K562 (cell line): ENCODE results near the gene TRAF3. TPM values are rescaled to one million over a fixed set of nuclear protein-coding genes. Genes with fewer than 3 reads are reported as not detected.

Experiments used
- ATAC-seq: fragments of 200-7000 bp; cut with Tn5 transposase; 3 replicates; pipeline ENCODE4 v1.9.1; 2020; ENCODE audit warnings: moderate library complexity
- BruUV-seq: library from RNA; stranded (reverse); fragments of 400-500 nt; replicated peaks from 2 replicates; lab custom pipeline; 2021; lab: Mats Ljungman, UMichigan
- CTCF ChIA-PET: fragments of 300-600 bp; formaldehyde crosslinking; extraction: SDS; loops from one replicate; lab custom pipeline; 2021; ENCODE audit warnings: low intra/inter-chr PET ratio; lab: Yijun Ruan, JAX
- POLR2A ChIA-PET: fragments of 300-600, 350-650 bp; sonication (Branson Sonifier 250); formaldehyde crosslinking; extraction: SDS; loops from one replicate; lab custom pipeline; 2021; ENCODE audit warnings: antibody characterized with exemption, inconsistent platforms; lab: Yijun Ruan, JAX
- DNase-seq, 4 experiments: peaks; one replicate each; pipeline versions ENCODE4 v3.0.0 to v3.0.0-alpha.2; 2011 to 2018; ENCODE audit warnings: low spot score in 3 of 4, mixed read lengths in 3 of 4; ENCODE audit errors: extremely low read depth in 1 of 4
- FAIRE-seq: peaks from 2 replicates; lab custom pipeline; 2011; peaks lifted over from hg19 to GRCh38; lab: Jason Lieb, UNC
- H2AFZ ChIP-seq: 2 replicates; pipeline ENCODE4 v1.6.0; 2011; ENCODE audit warnings: low read depth, low read length, control low read depth, inconsistent platforms
- H3K27ac ChIP-seq: fragments of 200-600 bp; 3 replicates; pipeline ENCODE4 v1.8.0; 2011; ENCODE audit warnings: low read depth, mild to moderate bottlenecking, control low read depth, inconsistent platforms, low read length, moderate library complexity, mixed read lengths; ENCODE audit errors: extremely low read depth
- H3K27me3 ChIP-seq, 2 experiments: fragments of 300-600 bp in 1 of 2; 2 replicates in 1 of 2; 3 replicates in 1 of 2; pipeline versions ENCODE4 v1.6.0 to v1.8.0; 2011; ENCODE audit warnings: inconsistent platforms in 2 of 2, low read length in 2 of 2, mild to moderate bottlenecking in 1 of 2, mixed read lengths in 1 of 2, moderate library complexity in 1 of 2; ENCODE audit not compliant: control insufficient read depth in 2 of 2, insufficient read depth in 2 of 2
- H3K36me3 ChIP-seq: fragments of 300-600 bp; 3 replicates; pipeline ENCODE4 v1.8.0; 2011; ENCODE audit warnings: mild to moderate bottlenecking, low read length, inconsistent platforms; ENCODE audit not compliant: control insufficient read depth, insufficient read depth
- H3K4me1 ChIP-seq, 2 experiments: fragments of 200-600 bp in 1 of 2; replicated peaks in 1 of 2; 2 replicates in 1 of 2; 3 replicates in 1 of 2; pipeline versions ENCODE4 v1.5.1 to v1.8.0; 2011; ENCODE audit warnings: inconsistent platforms in 2 of 2, low read length in 2 of 2, mild to moderate bottlenecking in 1 of 2, mixed read lengths in 1 of 2, moderate library complexity in 1 of 2; ENCODE audit not compliant: control insufficient read depth in 2 of 2, insufficient read depth in 2 of 2
- H3K4me2 ChIP-seq: 2 replicates; pipeline ENCODE4 v1.6.1; 2011; ENCODE audit warnings: low read length, control low read depth, inconsistent platforms, mixed read lengths; ENCODE audit not compliant: insufficient read depth
- H3K4me3 ChIP-seq: fragments of 200-600 bp; sonication (generic), shearing (Covaris generic); 2 replicates; pipeline ENCODE4 v1.5.1; 2016; ENCODE audit warnings: control low read depth, inconsistent platforms
- H3K79me2 ChIP-seq: fragments of 200-600 bp; 3 replicates; pipeline ENCODE4 v1.8.0; 2011; ENCODE audit warnings: low read length, inconsistent platforms; ENCODE audit not compliant: control insufficient read depth, insufficient read depth
- H3K9ac ChIP-seq, 2 experiments: 2 replicates each; pipeline versions ENCODE4 v1.6.0 to v1.6.1; 2011; ENCODE audit warnings: low read depth in 2 of 2, low read length in 2 of 2, control low read depth in 1 of 2, inconsistent platforms in 1 of 2, mild to moderate bottlenecking in 1 of 2, mixed read lengths in 1 of 2; ENCODE audit not compliant: insufficient read depth in 1 of 2
- H3K9me1 ChIP-seq: one replicate; pipeline ENCODE4 v1.6.0; 2011; ENCODE audit warnings: inconsistent platforms, mild to moderate bottlenecking, low read length, moderate library complexity; ENCODE audit not compliant: control insufficient read depth, insufficient read depth
- H3K9me3 ChIP-seq: replicated peaks from 2 replicates; pipeline ENCODE4 v1.5.1; 2011; ENCODE audit warnings: low read depth, low read length, inconsistent platforms; ENCODE audit not compliant: control insufficient read depth, insufficient read depth
- H4K20me1 ChIP-seq: replicated peaks from 2 replicates; pipeline ENCODE4 v1.6.1; 2011; ENCODE audit warnings: low read length, inconsistent platforms, mixed read lengths; ENCODE audit not compliant: control insufficient read depth, insufficient read depth
- ARID2 ChIP-seq: fragments of 450-650 bp; IDR thresholded peaks from 2 replicates; pipeline ENCODE4 v1.6.1; 2017; ENCODE audit warnings: antibody characterized with exemption, mild to moderate bottlenecking
- ETV1 ChIP-seq: fragments of 450-650 bp; conservative IDR thresholded peaks from 2 replicates; pipeline ENCODE4 v1.6.1; 2016; ENCODE audit warnings: missing genetic modification characterization, control low read depth, low read depth, missing compliant biosample characterization
- HDAC1 ChIP-seq, 2 experiments: fragments of 450-650 bp; IDR thresholded peaks; 2 replicates each; pipeline ENCODE4 v1.6.1; 2016 to 2017; ENCODE audit warnings: inconsistent platforms in 1 of 2, mild to moderate bottlenecking in 1 of 2, moderate library complexity in 1 of 2
- MEIS2 ChIP-seq: fragments of 450-650 bp; IDR thresholded peaks from 2 replicates; pipeline ENCODE4 v1.6.1; 2014; ENCODE audit warnings: mild to moderate bottlenecking; ENCODE audit not compliant: partially characterized antibody
- POLR3A ChIP-seq: IDR thresholded peaks from 2 replicates; pipeline ENCODE4 v1.6.1; 2011; ENCODE audit warnings: borderline replicate concordance, mild to moderate bottlenecking, moderate library complexity; ENCODE audit not compliant: insufficient read length, insufficient read depth; ENCODE audit errors: extremely low read depth
- RBBP5 ChIP-seq: fragments of 200-600 bp; sonication (generic); IDR thresholded peaks from 2 replicates; pipeline ENCODE4 v1.6.1; 2012; ENCODE audit warnings: borderline replicate concordance, mild to moderate bottlenecking, low read length, control low read depth, inconsistent platforms; ENCODE audit not compliant: insufficient read depth, poor library complexity, severe bottlenecking
- STAT5B ChIP-seq: fragments of 250-450 bp; sonication (Bioruptor Pico); IDR thresholded peaks from 2 replicates; pipeline ENCODE4 v1.8.0; 2021; ENCODE audit warnings: mild to moderate bottlenecking, inconsistent platforms
- TSC22D4 ChIP-seq: fragments of 450-650 bp; IDR thresholded peaks from 2 replicates; pipeline ENCODE4 v1.6.1; 2016; ENCODE audit warnings: missing genetic modification characterization, missing biosample characterization, control low read depth
- ZNF282 ChIP-seq: sonication (generic); formaldehyde crosslinking; IDR thresholded peaks from 2 replicates; pipeline ENCODE4 v1.8.1; 2023; ENCODE audit warnings: missing genetic modification reagents
- ZNF766 ChIP-seq: fragments of 200-800 bp; sonication (Bioruptor generic); conservative IDR thresholded peaks from 2 replicates; pipeline ENCODE4 v1.6.1; 2016; ENCODE audit warnings: missing genetic modification characterization, missing compliant biosample characterization
- WGBS: fragments of 100-300 bp; shearing (Covaris generic); methylation state at CpG from one replicate; pipeline ENCODE4 v1.1.6; 2016; ENCODE audit warnings: low coverage, mixed read lengths; ENCODE audit not compliant: insufficient coverage; ENCODE audit errors: missing lambda C conversion rate; 5-methylcytosine and 5-hydroxymethylcytosine counted together
- in situ Hi-C: fragments of 300-500 bp; cut with MboI; formaldehyde crosslinking; loops from 4 replicates; pipeline ENCODE4 v1.15.0; 2018; ENCODE audit warnings: inconsistent platforms, mixed read lengths
- intact Hi-C: fragments of 100-400 bp; cut with micrococcal nuclease; formaldehyde crosslinking; loops from 2 replicates; pipeline ENCODE4 v1.14.2; 2022
- polyA plus RNA-seq, 8 experiments: library from polyadenylated mRNA; depleted of rRNA in 4 of 8; stranded (reverse) in 5 of 8; unstranded in 3 of 8; fragments of >200 nt; fragmentation: Nextera tagmentation in 2 of 8; fragmentation: Illumina TruSeq in 1 of 8; extraction: Ambion mirVana in 2 of 8; extraction: Trizol in 1 of 8; gene quantifications; 2 replicates each; pipeline versions ENCODE4 v1.2.1 to v1.2.3, GENCODE V29; 2011 to 2014; ENCODE audit warnings: inconsistent platforms in 1 of 8, missing spikeins in 1 of 8
- total RNA-seq, 7 experiments: library from RNA; depleted of rRNA in 6 of 7; stranded (reverse); fragments of >200 nt in 6 of 7; fragmentation: Illumina TruSeq in 2 of 7; extraction: Trizol in 2 of 7; gene quantifications; 2 replicates each; pipeline versions ENCODE4 v1.2.1 to v1.2.3, GENCODE V29; 2011 to 2021; ENCODE audit warnings: low replicate concordance in 1 of 7

Gene TRAF3
- total and polyA plus RNA-seq, 9 of the 15 experiments (the other 6 are each of a cell fraction or from before 2014, with no cell fraction given), result 0.52 to 21.3 (median 9.9) TPM

DNA sequence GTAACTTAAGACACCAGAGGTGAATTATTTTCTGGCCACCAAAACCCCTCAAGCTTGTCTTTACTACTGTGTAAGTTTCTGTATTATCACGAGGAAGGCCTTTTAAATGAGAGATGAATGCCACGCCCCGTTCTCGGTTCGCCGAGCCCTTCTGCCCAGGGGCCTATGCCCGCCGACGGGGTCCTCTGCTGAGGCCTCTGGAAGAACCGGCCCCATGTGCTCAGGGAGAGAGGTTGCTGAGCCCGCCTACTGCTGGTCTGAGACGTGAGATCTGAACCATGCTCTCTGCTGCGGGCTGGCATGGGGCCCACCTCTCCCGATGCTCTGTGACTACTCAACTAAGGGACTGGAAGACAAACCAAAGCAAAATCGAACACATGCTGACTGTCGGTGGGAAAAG, 166.2 kb downstream of the TRAF3 start:
- no peak for ATAC-seq
- intact Hi-C loops, result no loop called here
- POLR2A ChIA-PET, result no interaction called here
- Histone ChIP-seq H3K4me2 (no peak overlapping the region), H3K9ac (no peak overlapping the region), H3K79me2 (no peaks in the 10 kb centered on the region), H3K9me1 (no peaks in the 10 kb centered on the region), H4K20me1 (no peaks in the 10 kb centered on the region), H3K4me1 (peaks cover 4 to 19% of the 10 kb centered on the region in 2 experiments; a peak in 3 of 5 replicates), H3K4me3 (no peak overlapping the region), H3K36me3 (peaks cover 18% of the 10 kb centered on the region; the same call in 1 of the 3 replicates), H2AFZ (no peak overlapping the region), H3K9me3 (no peaks in the 10 kb centered on the region), H3K27ac (no peak overlapping the region), H3K27me3 (no peaks in the 10 kb centered on the region)
- no peak for DNase-seq
- CTCF ChIA-PET, result no interaction called here
- TF ChIP-seq ETV1 (tag) (no peak), ZNF282 (CRISPR knock-in tag) (no peak), MEIS2 (no peak), RBBP5 (no peak), STAT5B (no peak), HDAC1 (IDR thresholded peaks at IDR 0.05) (no peak), TSC22D4 (tag) (no peak), ZNF766 (CRISPR knock-in tag) (no peak), ARID2 (no peak), POLR3A (no peak)
- 87% methylated on average over 15 of the region's 16 CpGs for WGBS
- no peak for FAIRE-seq
- no TSS peak for BruUV-seq
- in situ Hi-C loops, result no loop called here
